Kidney epithelial cell (primary cell): ENCODE data around the gene TIMM22. TPM values are rescaled to one million over a fixed set of nuclear protein-coding genes. Genes with fewer than 3 reads are reported as not detected.
"Not testable (repeated sequence)": the region's sequence is repeated elsewhere in the genome, so short reads cannot be mapped to it uniquely, and the experiment has no call there.

Source experiments
- DNase-seq: peaks from one replicate; pipeline ENCODE4 v3.0.0-alpha.2; 2010; ENCODE audit warnings: low read depth
- H3K27me3 ChIP-seq: 2 replicates; pipeline ENCODE4 v1.6.0; 2011; ENCODE audit warnings: low read length; ENCODE audit not compliant: control insufficient read depth, insufficient read depth
- H3K36me3 ChIP-seq: 2 replicates; pipeline ENCODE4 v1.5.1; 2011; ENCODE audit warnings: low read length; ENCODE audit not compliant: control insufficient read depth, insufficient read depth
- H3K4me3 ChIP-seq: 2 replicates; pipeline ENCODE4 v1.5.1; 2011; ENCODE audit warnings: low read depth, mild to moderate bottlenecking, control low read depth, low read length
- total RNA-seq: library from RNA; depleted of rRNA; stranded (reverse); fragments of >200 nt; gene quantifications from 2 replicates; pipeline ENCODE4 v1.2.3, GENCODE V29; 2015
- TF ChIP-seq, protein P1 (sequence below): IDR thresholded peaks from 2 replicates; pipeline ENCODE4 v1.5.1; 2011; ENCODE audit warnings: mild to moderate bottlenecking, moderate library complexity, low read length, control low read depth, inconsistent platforms; ENCODE audit not compliant: insufficient read depth, poor library complexity, severe bottlenecking

Gene TIMM22
- total RNA-seq, 1 donor from 2014 or later: 17.9 TPM

DNA sequence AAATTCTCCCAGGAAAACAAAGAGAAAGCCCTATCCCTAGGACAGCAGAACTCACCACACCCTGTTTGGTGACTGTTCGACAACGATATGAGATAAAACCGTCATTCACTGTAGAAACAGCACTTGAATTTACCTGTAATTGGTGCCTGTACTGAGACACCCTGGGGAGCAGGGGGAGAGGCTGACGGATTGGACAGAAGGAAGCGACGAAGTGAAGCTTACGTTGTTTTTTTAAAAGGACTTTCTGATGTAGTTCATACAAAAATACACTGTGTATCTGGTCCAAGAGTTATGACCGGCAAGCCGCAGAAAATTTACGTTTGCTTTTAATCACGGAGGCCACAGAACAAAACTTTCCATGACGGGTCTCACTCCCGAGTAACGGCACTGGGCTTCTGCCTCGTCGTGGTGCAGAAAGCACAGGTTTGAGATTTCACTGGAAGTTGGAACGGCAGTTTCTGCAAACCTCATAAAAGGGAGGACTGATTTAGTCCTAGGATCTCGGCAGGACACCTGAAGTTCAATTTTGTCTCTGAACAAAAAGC, 27.0 kb upstream of the TIMM22 start:
- no peak overlapping the region for H3K4me3 ChIP-seq
- no peaks in the 10 kb centered on the region for H3K36me3 ChIP-seq
- no peaks in the 10 kb centered on the region for H3K27me3 ChIP-seq
- TF ChIP-seq, protein P1, sequence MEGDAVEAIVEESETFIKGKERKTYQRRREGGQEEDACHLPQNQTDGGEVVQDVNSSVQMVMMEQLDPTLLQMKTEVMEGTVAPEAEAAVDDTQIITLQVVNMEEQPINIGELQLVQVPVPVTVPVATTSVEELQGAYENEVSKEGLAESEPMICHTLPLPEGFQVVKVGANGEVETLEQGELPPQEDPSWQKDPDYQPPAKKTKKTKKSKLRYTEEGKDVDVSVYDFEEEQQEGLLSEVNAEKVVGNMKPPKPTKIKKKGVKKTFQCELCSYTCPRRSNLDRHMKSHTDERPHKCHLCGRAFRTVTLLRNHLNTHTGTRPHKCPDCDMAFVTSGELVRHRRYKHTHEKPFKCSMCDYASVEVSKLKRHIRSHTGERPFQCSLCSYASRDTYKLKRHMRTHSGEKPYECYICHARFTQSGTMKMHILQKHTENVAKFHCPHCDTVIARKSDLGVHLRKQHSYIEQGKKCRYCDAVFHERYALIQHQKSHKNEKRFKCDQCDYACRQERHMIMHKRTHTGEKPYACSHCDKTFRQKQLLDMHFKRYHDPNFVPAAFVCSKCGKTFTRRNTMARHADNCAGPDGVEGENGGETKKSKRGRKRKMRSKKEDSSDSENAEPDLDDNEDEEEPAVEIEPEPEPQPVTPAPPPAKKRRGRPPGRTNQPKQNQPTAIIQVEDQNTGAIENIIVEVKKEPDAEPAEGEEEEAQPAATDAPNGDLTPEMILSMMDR: no peak
- no peak for DNase-seq

DNA sequence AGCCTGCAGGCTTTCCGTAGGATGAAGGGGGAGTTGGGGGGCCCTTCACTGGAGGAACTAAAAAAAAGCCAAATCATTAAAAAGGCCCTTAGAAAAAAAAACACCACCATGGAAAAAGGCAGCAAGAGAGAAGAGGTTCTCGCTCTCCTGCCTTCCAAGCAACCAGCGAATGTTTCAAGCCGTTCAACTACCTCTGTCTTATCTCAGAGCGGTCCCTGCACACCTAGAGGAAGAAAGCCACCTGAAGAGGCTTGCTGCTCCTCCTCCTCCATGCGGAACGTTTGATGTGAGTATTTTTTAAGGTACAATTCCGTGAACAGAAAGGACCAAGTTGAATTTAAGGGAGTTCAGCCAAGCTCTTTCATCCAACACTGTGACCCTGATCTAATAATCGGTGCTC, 26.6 kb upstream of the TIMM22 start:
- TF ChIP-seq, protein P1: no peak
- Histone ChIP-seq H3K36me3 (no peaks in the 10 kb centered on the region), H3K27me3 (no peaks in the 10 kb centered on the region), H3K4me3 (no peak overlapping the region)
- DNase-seq: no peak

GRCh38 chr17:971861-972260, 25.1 kb upstream of the TIMM22 start:
- H3K27me3 ChIP-seq, H3K4me3 ChIP-seq, H3K36me3 ChIP-seq, DNase-seq: not testable (repeated sequence)

GRCh38 chr17:973053-973452, 23.9 kb upstream of the TIMM22 start:
- no peak for DNase-seq
- no peaks in the 10 kb centered on the region for H3K36me3 ChIP-seq
- H3K27me3 ChIP-seq: no peaks in the 10 kb centered on the region
- TF ChIP-seq, protein P1: no peak
- H3K4me3 ChIP-seq: no peak overlapping the region

GRCh38 chr17:974778-975177, 22.2 kb upstream of the TIMM22 start:
- not testable (repeated sequence) for DNase-seq, H3K36me3 ChIP-seq, H3K4me3 ChIP-seq, H3K27me3 ChIP-seq

DNA sequence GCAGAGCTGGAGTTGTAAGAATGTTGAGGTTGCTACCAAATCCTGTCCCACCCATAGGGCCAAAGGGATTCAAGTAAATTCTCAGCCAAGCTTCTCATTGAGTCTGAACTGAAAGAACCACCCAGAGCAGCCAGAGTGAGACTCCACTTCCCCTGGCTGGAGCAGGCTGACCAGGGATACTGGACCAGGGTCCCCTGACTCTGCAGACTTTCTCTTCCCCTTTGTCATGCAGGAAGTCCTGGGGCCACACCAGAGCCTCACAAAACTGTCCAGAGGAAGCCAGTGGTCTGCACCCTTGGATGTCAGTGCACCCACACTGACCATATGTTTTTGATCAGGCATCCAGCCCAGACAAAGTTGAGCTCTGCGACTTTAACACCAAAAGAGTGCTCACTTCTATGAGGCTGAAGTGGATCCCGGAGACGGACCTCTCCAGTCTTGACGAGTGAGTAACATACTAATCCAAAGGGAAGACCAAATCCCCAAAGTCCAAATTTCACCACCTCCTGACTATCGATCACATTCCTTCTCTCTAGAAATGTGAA, 21.5 kb upstream of the TIMM22 start:
- Histone ChIP-seq H3K27me3 (no peaks in the 10 kb centered on the region), H3K36me3 (no peaks in the 10 kb centered on the region), H3K4me3 (no peak overlapping the region)
- TF ChIP-seq, protein P1: no peak
- no peak for DNase-seq

DNA sequence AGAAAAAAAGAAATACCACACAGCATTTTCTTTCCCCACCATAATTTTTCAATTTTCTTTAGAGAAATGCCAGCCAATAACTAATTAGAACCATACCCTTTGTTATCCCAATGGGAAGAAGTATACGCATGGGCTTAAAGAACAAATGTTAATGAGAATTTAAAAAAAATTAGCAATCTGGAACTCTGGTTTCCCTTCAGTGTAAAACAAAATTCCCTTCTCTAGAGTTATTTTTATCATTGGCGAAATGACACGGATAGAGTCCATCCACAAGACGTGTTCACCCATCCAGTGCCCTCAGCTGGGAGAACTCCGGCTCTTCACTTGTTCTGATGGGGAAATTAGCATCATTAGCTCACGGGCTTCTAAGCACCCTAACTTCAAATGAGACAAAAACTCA, 20.6 kb upstream of the TIMM22 start:
- no peak for DNase-seq
- TF ChIP-seq, protein P1: no peak
- Histone ChIP-seq H3K36me3 (no peaks in the 10 kb centered on the region), H3K4me3 (no peak overlapping the region), H3K27me3 (no peaks in the 10 kb centered on the region)
